WI38 (cell line): Measurements from ENCODE around the gene PHACTR4.
"Not testable (repeated sequence)": the region's sequence is repeated elsewhere in the genome, so short reads cannot be mapped to it uniquely, and the experiment has no call there.

Experiments
- H3K4me3 ChIP-seq: 2 replicates; pipeline ENCODE4 v1.5.1; 2011; ENCODE audit warnings: low read depth, mild to moderate bottlenecking, control low read depth, low read length
- TF ChIP-seq, protein P1 (sequence below): IDR thresholded peaks from 2 replicates; pipeline ENCODE4 v1.5.1; 2012; ENCODE audit warnings: low read depth, mild to moderate bottlenecking, control low read depth, low read length

Gene PHACTR4

DNA sequence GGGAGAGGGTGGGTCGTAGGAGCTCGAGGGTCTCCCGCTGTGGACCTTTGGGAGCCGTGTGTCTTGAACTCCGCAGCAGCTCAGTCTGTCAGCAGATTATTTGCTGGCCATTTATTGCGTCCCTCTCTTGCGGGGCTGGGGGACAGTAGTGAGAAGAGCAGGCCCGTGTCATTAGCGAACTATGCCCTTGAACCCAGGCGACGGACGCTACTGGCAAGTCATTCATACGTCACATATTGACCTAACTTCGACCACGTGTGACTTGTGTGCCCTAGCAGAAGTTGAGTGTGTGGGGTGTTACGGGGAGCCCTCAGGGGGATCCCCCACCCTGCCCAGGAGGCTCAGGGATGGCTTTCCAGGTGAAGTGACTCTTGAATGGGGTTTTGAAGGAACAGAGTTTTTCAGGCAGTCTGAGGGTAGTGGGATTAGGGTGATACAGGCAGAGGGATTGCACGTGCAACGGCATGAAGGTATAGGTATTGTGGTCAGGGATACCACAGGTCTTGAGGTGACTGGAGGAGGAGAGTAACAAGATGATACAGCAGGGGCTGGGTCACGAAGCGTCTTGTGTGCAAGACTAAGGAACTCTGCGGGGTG lies 149.3 kb downstream of the PHACTR4 start:
- peak overlapping the region; percentile 69 for H3K4me3 ChIP-seq
- TF ChIP-seq, protein P1, sequence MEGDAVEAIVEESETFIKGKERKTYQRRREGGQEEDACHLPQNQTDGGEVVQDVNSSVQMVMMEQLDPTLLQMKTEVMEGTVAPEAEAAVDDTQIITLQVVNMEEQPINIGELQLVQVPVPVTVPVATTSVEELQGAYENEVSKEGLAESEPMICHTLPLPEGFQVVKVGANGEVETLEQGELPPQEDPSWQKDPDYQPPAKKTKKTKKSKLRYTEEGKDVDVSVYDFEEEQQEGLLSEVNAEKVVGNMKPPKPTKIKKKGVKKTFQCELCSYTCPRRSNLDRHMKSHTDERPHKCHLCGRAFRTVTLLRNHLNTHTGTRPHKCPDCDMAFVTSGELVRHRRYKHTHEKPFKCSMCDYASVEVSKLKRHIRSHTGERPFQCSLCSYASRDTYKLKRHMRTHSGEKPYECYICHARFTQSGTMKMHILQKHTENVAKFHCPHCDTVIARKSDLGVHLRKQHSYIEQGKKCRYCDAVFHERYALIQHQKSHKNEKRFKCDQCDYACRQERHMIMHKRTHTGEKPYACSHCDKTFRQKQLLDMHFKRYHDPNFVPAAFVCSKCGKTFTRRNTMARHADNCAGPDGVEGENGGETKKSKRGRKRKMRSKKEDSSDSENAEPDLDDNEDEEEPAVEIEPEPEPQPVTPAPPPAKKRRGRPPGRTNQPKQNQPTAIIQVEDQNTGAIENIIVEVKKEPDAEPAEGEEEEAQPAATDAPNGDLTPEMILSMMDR, result no peak

DNA sequence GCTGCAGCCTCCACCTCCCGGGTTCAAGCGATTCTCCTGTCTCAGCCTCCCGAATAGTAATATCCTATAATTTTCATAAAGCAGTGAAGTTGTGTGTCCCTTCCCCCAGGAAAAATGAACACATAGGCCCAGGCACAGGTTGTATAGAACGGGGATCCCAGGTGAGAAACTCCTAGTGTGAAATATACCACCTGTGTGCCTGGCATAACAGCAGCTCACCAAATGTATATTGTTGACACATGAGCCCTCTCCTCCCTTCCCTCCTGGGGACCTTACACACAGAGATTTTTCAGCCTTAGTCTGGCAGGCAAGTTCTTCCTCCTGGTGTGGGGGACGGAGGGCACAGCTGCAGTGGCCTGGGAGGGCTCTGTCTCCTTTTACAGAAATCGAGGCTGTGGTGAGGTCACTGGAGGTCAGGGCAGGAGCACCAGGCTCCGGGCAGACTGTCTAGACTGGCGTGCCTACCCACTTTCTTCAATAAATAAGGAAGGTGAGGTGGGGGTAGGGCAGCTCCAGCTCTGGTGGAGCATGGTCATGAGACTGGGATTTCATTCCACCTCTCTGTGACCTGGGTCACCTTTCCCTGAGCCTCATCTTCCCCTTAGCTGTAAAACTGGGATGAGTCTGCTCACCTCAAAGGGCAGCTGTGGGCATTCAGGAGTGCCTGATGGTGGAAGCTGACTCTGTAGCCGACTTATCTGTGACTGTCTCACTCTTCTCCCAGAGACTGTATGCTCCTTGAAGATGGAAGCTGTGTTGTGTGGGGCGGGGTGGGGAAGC lies 150.6 kb downstream of the PHACTR4 start:
- H3K4me3 ChIP-seq, result no peak overlapping the region
- TF ChIP-seq, protein P1, result no peak

DNA sequence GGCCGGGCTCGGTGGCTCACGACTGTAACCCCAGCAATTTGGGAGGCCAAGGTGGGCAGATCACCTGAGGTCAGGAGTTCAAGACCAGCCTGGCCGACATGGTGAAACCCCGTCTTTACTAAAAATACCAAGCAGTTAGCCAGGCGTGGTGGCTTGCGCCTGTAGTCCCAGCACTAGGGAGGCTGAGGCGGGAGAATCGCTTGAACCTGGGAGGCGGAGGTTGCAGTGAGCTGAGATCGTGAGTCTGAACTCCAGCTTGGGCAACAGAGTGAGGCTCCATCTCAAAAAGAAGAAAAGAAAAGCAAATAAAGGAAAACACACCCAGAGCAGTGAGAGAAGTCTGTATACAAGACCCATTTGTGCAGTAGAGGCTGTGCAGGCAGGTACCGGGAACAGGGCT lies 151.3 kb downstream of the PHACTR4 start:
- not testable (repeated sequence) for H3K4me3 ChIP-seq

DNA sequence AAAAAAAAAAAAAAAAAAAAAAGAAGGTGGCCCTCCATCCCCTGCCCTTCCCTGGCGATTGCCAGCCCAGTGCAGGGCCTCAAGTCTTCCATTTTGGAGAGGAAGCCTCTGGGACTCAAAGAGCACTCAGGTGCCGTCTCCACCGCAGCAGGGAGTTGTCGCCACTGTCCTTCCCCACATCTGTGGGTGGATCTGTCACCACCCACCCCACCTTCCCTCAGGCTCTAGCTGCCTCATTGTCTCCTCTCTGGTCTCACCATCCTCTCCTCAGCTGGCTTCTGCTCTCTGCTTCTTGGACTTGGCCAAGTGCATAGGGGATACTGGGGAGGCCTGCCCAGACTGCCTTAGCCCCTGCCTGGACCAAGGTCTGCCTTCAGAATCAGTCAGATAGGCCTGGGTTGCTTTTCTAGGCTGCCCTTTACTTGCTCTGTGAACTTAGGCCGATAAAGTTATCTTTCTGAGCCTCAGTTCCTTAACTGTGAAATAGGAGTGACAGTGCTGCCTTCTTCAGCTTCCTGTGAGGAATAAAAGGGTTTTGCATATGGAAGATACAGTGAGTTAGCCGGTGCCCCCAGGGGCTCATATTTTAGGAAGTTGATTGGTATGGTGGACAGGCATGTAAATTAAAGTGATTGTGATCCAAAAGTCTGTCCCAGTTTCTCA lies 152.1 kb downstream of the PHACTR4 start:
- TF ChIP-seq, protein P1, result no peak
- H3K4me3 ChIP-seq, result no peak overlapping the region

DNA sequence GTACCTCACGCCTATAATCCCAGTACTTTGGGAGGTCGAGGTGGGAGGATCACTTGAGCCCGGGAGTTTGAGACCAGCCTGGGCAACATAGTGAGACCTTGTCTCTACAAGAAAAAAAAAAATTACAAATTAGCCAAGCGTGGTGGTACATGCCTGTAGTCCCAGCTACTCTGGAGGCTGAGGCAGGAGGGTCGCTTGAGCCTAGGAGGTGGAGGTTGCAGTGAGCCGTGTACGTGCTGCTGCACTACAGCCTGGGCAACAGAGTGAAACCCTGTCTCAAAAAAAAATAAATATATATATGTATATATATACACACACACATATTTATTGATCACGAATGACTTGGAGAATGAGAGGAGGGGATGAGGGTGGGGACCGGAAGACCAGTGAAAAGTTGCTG lies 153.0 kb downstream of the PHACTR4 start:
- H3K4me3 ChIP-seq, result not testable (repeated sequence)

DNA sequence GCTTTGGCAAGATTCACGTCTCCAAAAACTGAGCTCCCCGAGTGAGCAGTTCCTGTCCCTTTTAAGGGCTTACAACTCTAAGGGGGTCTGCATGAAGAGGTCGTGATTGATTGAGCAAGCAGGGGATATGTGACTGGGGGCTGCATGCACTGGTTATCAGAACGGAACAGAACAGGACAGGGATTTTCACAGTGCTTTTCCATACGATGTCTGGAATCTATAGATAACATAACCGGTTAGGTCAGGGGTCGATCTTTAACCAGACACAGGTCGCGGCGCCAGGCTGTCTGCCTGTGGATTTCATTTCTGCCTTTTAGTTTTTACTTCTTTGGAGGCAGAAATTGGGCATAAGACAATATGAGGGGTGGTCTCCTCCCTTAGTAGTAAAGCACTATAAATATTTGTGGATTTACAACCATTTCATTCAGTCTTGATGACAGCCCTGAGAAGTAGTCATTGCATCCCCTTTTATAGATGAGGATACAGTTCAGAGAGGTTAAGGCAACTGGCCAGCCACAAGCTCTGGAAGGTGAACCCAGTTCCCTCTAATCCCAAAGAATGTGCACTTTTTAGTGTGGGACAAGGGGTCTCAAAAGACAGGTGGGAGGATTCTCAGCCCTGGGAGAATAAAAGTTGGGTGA lies 155.6 kb downstream of the PHACTR4 start:
- not testable (repeated sequence) for H3K4me3 ChIP-seq

DNA sequence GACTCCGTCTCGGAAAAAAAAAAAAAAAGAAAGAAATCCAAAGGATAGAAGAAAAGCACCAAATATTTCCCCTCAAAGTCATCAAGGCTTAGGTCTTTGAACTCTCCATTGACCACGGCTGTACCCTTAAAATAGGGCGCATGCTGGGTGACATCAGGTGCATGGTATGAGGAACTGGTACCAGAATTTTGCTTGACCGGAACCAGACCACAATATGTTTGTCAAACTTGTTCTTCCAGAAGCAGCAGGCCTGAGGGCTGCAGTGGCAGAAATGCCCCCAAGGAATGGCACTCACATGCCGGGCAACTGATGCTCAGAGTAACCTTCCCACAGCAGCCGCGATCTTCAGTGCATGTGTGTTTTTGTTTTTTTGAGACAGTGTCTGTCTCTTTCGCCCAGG lies 157.3 kb downstream of the PHACTR4 start:
- TF ChIP-seq, protein P1, result no peak
- no peak overlapping the region for H3K4me3 ChIP-seq

DNA sequence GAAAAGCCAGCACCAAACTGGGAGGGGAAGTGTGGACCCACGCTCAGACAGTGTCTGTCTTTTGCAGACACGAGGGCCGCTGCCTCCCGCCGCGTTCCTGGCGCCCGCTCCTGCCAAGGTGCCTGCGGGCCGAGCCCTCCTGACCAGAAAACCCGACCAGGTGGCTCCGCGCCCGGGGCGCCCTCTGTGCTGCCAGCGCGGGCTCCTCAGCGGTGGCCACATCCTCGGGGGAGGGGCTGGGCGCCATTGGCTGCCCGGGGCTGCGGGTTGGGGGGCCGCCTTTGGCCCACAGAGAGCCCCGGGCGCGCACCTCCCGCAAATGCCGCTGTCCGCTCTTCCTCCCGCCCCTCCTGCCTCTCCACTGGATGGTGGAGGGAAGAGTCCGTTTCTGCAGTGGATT lies 160.9 kb downstream of the PHACTR4 start:
- H3K4me3 ChIP-seq, result no peak overlapping the region

More for the DNA sequence above, 160.9 kb downstream of the PHACTR4 start:
- TF ChIP-seq, protein P1, result no peak
